Measurements from ENCODE around the gene PKP2.
A peak's percentile ranks its signal among the peaks of the same experiment; 100 is the strongest.

Gene PKP2

GRCh38 chr12:32896432-32897280 is at the start of gene PKP2:
PKP2 (minus strand) TSS chr12:32896777; CDS start chr12:32896731, 46 bp downstream.
- DNase-seq, result peak; percentile 75 to 81

- DNase-seq, result no peak
Measured at GRCh38 chr12:32944195-32944594, 47.6 kb upstream of the PKP2 start.

- DNase-seq, result no peak
Measured at GRCh38 chr12:32939801-32940200, 43.2 kb upstream of the PKP2 start.

- no peak for DNase-seq
Measured at GRCh38 chr12:32926963-32927362, 30.4 kb upstream of the PKP2 start.

GRCh38 chr12:32926356-32926755 is 29.8 kb upstream of the PKP2 start:
- DNase-seq, result no peak

- no peak for DNase-seq
Measured at GRCh38 chr12:32922546-32923297, 26.1 kb upstream of the PKP2 start.

- no peak for DNase-seq
Measured at GRCh38 chr12:32921397-32921796, 24.8 kb upstream of the PKP2 start.

GRCh38 chr12:32920506-32921085 is 24.0 kb upstream of the PKP2 start:
- no peak for DNase-seq

- peak in 1 of 2 experiments; percentile 19 for DNase-seq
Measured at GRCh38 chr12:32918890-32919801, 22.6 kb upstream of the PKP2 start.

- DNase-seq, result no peak
Measured at GRCh38 chr12:32917094-32917611, 20.6 kb upstream of the PKP2 start.

- no peak for DNase-seq
Measured at GRCh38 chr12:32907898-32908476, 11.4 kb upstream of the PKP2 start.

- no peak for DNase-seq
Measured at GRCh38 chr12:32907166-32907565, 10.6 kb upstream of the PKP2 start.

- no peak for DNase-seq
Measured at GRCh38 chr12:32906399-32907165, 10.0 kb upstream of the PKP2 start.

- no peak for DNase-seq
Measured at GRCh38 chr12:32903763-32904162, 7.2 kb upstream of the PKP2 start.

GRCh38 chr12:32903318-32903717 is 6.7 kb upstream of the PKP2 start:
- no peak for DNase-seq

- DNase-seq, result no peak
Measured at GRCh38 chr12:32902287-32902997, 5.9 kb upstream of the PKP2 start.

- DNase-seq, result no peak
Measured at GRCh38 chr12:32901553-32901952, 5.0 kb upstream of the PKP2 start.

- no peak for DNase-seq
Measured at GRCh38 chr12:32897687-32898573, 1.4 kb upstream of the PKP2 start.

- DNase-seq, result no peak
Measured at GRCh38 chr12:32897281-32897610, 669 bp upstream of the PKP2 start.
